ENCODE results near the gene FAM241B.

Gene FAM241B

DNA sequence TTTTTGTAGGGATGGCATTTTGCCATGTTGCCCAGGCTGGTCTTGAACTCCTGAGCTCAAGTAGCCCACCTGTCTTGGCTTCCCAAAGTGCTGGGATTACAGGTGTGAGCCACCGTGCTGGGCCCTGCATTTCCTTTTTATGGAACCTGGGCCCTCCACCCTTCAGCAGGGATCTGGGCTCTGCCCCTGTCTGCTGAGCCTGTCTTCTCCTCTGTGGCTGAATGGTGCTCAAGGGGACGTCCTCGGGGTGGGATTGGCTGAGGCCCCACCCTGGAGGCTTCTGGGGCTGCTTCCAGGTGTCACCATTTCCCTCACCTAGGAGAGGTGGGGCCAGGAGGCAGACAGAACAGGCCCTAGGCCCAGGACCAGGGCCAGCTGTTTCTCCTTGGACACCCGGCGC lies 18.4 kb downstream of the FAM241B start:
- no peak for TF ChIP-seq TAF1 (IDR thresholded peaks at IDR 0.05; ENCODE audit: borderline replicate concordance, insufficient read depth, low read length)
- no peak for TF ChIP-seq POLR2AphosphoS5 (IDR thresholded peaks at IDR 0.05; ENCODE audit: low read depth, low read length)
- TF ChIP-seq, protein P1, sequence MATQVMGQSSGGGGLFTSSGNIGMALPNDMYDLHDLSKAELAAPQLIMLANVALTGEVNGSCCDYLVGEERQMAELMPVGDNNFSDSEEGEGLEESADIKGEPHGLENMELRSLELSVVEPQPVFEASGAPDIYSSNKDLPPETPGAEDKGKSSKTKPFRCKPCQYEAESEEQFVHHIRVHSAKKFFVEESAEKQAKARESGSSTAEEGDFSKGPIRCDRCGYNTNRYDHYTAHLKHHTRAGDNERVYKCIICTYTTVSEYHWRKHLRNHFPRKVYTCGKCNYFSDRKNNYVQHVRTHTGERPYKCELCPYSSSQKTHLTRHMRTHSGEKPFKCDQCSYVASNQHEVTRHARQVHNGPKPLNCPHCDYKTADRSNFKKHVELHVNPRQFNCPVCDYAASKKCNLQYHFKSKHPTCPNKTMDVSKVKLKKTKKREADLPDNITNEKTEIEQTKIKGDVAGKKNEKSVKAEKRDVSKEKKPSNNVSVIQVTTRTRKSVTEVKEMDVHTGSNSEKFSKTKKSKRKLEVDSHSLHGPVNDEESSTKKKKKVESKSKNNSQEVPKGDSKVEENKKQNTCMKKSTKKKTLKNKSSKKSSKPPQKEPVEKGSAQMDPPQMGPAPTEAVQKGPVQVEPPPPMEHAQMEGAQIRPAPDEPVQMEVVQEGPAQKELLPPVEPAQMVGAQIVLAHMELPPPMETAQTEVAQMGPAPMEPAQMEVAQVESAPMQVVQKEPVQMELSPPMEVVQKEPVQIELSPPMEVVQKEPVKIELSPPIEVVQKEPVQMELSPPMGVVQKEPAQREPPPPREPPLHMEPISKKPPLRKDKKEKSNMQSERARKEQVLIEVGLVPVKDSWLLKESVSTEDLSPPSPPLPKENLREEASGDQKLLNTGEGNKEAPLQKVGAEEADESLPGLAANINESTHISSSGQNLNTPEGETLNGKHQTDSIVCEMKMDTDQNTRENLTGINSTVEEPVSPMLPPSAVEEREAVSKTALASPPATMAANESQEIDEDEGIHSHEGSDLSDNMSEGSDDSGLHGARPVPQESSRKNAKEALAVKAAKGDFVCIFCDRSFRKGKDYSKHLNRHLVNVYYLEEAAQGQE (IDR thresholded peaks at IDR 0.05; ENCODE audit: insufficient read depth in 1 of 2, low read depth in 2 of 2, low read length in 2 of 2), result no peak
- no peak for TF ChIP-seq SIN3A (IDR thresholded peaks at IDR 0.05; ENCODE audit: borderline replicate concordance, insufficient read depth, low read length)
- TF ChIP-seq FOXP2 (optimal IDR thresholded peaks at IDR 0.05; ENCODE audit: borderline replicate concordance, extremely low read depth, extremely low read length, insufficient read depth), result no peak

DNA sequence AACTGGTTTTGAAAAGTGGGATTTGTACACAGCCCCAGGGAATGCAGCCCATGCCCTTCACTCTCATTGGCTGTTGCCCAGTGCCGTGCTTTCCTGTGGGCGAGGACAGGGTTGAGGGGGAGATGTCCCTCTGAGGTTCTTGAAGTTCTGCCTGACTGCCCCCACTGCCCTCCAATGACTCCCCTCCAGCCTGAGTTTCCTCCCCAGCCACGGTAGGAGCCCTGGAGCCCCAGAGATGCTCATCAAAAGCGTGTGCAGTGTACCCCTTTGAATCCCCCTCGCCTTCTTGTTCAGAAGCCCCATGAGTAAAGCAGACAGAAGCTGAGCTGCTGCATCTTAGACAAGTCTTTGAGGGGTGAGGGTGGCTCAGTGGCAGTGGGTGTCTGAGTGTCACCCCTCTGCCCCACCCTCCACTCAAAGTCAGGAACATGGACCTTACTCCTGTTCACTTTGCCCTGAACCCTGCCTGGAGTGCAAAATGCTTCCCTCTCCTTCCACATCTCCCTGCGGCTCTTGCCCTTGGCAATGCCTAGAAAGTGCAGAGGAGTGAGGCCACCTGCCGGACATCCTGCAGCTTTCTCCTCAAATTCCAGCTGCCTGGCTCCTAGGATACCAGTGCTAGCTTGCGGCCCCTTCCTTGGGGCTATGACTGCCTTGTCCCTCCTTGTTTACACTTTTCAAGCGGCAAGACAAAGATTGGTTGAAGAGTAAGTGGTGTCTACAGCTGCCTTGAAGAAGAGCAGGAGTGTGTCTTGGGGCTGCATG lies 19.9 kb downstream of the FAM241B start:
- no peak for TF ChIP-seq FOXP2 (optimal IDR thresholded peaks at IDR 0.05; ENCODE audit: borderline replicate concordance, extremely low read depth, extremely low read length, insufficient read depth)
- no peak for TF ChIP-seq POLR2AphosphoS5 (IDR thresholded peaks at IDR 0.05; ENCODE audit: low read depth, low read length)
- TF ChIP-seq, protein P1 (IDR thresholded peaks at IDR 0.05; ENCODE audit: insufficient read depth in 1 of 2, low read depth in 2 of 2, low read length in 2 of 2), result no peak
- no peak for TF ChIP-seq SIN3A (IDR thresholded peaks at IDR 0.05; ENCODE audit: borderline replicate concordance, insufficient read depth, low read length)

DNA sequence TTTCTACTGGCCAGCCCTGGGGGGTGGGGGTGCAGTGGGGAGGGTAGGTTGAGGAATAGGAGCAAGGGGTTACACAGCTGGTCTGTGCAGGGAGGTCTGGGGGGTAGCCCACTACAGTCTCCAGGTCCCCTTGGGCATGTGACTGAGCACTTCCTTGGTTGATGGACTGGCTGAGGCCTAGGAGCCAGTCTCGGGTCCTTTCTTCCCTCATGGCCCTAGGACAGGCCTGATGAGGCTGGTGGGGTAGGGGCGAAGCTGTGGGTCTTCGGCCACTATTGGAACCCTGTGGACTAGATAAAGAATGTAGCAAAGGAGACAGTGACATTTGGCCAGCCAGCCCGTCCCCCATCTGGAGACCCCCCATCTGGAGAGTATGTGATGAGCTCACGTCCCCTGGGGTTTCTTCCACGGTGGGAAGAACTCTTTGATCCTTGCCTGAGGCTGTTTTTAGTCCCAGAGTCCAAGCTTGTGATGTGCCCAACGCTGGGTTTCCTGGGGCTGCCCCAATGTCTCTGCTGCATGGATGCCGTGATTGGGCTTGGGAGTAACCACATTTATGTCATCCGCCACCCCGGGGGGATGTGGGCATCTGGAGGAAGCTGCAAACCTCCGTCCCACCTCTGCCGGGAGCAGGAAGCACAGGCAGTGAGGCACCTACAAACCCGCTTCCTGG lies 20.7 kb downstream of the FAM241B start:
- no peak for TF ChIP-seq FOXP2 (optimal IDR thresholded peaks at IDR 0.05; ENCODE audit: borderline replicate concordance, extremely low read depth, extremely low read length, insufficient read depth)
- TF ChIP-seq, protein P1 (IDR thresholded peaks at IDR 0.05; ENCODE audit: insufficient read depth in 1 of 2, low read depth in 2 of 2, low read length in 2 of 2), result no peak
- no peak for TF ChIP-seq SIN3A (IDR thresholded peaks at IDR 0.05; ENCODE audit: borderline replicate concordance, insufficient read depth, low read length)
- no peak for TF ChIP-seq TAF1 (IDR thresholded peaks at IDR 0.05; ENCODE audit: borderline replicate concordance, insufficient read depth, low read length)
- TF ChIP-seq POLR2AphosphoS5 (IDR thresholded peaks at IDR 0.05; ENCODE audit: low read depth, low read length), result no peak

DNA sequence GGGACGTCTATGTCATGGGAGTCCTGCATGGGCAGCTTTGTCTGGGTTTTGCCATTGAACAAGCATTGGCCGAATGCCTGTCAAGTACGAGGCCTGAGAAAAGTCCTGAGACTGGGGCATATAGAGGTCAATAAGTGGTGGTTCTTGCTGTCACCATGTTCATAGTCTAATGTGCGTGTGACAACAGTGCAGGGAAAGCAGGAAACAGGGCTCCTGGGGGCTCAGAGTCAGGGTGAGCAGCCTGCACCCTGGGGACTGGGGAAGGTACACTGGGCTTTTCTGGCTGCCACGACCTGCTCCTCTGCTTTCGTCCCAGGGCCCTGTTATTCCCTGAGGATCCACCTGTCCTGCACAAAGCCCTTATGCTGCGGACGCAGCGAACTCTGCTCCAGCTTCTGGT lies 21.3 kb downstream of the FAM241B start:
- TF ChIP-seq FOXP2 (optimal IDR thresholded peaks at IDR 0.05; ENCODE audit: borderline replicate concordance, extremely low read depth, extremely low read length, insufficient read depth) (no peak), TAF1 (IDR thresholded peaks at IDR 0.05; ENCODE audit: borderline replicate concordance, insufficient read depth, low read length) (no peak), POLR2AphosphoS5 (IDR thresholded peaks at IDR 0.05; ENCODE audit: low read depth, low read length) (no peak), SIN3A (IDR thresholded peaks at IDR 0.05; ENCODE audit: borderline replicate concordance, insufficient read depth, low read length) (no peak)
- TF ChIP-seq, protein P1 (IDR thresholded peaks at IDR 0.05; ENCODE audit: insufficient read depth in 1 of 2, low read depth in 2 of 2, low read length in 2 of 2), result no peak
